GM19438 (cell line): Measurements from ENCODE around the gene IKZF1.

Experiments used
- ATAC-seq: cut with Tn5 transposase; IDR thresholded peaks from one replicate; pipeline ENCODE4 v1.9.1; 2021; ENCODE audit warnings: low read depth; ENCODE audit not compliant: unreplicated experiment

IKZF1 gene

DNA sequence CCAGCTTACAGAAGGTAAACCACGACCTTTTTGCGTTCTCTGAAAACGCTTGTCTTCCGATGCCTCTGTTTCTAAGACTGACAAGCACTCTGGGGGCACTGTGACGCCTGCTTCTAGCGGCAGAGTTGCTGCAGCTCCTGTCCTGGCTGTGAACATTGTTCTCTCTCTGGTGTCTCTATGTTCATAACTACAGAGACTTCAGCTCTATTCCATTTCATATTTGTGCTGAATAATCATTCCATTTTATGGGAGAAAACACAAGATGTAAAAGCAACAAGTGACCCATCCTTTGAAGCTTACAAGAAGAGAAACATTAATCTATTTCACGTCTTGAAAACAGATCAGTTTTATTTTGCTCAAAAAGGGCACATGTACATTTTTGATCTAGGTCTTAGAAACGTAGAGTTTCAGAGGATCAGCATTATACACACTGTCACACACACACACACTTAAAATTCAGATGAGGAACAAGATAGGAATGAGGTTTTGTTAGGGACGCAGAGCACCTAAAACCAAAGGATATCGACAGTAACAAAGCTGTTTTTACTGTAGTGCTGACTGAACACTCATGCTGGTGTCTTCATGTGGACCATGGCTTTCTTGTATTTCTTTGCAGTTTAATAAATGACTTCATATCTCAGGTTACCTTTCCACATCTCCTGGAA, 3.0 kb downstream of the IKZF1 start:
- no peak for ATAC-seq

GRCh38 chr7:50308203-50308531, 3.7 kb downstream of the IKZF1 start:
- no peak for ATAC-seq

DNA sequence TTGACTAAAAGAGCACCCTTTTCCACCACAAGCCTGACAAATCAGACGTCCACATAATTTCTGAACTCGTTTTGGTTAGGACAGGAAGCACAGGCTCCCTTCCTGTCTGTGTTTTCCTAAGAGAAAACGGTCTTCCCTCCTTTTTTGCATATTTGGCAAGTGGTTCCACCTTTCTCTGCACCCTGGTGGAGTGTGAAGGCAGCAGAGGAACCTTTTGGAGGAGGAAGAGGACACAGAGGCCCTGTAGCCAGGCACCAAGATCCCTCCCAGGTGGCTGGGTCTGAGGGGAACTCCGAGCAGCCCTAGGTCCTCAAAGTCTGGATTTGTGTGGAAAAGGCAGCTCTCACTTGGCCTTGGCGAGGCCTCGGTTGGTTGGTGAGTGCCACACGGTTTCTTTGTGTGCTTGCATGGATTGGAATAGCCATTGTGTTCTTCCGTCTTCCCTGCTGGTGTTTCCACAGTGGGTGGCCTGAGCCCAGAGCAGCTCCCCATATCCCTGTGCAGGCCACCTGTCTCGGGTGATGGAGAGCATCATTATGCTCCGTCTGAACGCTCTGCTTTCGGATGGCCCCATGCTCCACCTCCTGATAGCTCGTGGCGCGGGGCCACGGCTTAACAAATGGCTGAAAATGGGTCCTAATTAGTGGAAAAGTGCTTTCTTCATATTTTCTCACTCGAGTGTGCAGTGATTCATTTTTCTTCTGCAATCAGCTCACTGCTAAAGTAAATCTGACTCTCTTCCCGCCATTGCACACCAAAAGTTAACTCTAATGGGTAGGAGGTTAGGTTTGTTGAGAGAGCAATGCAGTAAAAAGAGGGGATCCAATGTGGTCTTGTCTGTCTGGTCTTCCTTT, 4.2 kb downstream of the IKZF1 start:
- ATAC-seq: no peak

- no peak for ATAC-seq
Measured at GRCh38 chr7:50309721-50310120, 5.2 kb downstream of the IKZF1 start.

- ATAC-seq: no peak
Measured at GRCh38 chr7:50310361-50310760, 5.8 kb downstream of the IKZF1 start.

DNA sequence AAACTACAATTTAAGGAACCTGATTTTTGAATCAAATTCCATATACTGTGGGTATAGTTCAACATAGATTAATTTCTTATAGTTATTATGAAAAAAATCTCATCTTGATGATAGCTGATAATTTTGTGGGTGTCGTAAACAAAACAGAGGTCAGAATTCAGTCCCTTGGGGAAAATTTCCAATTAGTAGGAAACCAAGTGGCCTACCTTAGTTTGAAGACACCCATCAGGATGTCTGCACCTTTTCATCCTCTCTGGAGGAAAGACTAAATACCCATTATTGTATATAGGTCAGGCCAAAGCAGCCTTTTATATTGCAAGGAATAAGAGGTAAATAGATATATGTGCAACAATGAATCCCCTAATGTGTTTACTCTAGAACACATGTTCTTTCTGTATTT, 6.4 kb downstream of the IKZF1 start:
- ATAC-seq: no peak

- no peak for ATAC-seq
Measured at GRCh38 chr7:50312250-50313162, 8.0 kb downstream of the IKZF1 start.

- ATAC-seq: no peak
Measured at GRCh38 chr7:50314836-50315592, 10.5 kb downstream of the IKZF1 start.

DNA sequence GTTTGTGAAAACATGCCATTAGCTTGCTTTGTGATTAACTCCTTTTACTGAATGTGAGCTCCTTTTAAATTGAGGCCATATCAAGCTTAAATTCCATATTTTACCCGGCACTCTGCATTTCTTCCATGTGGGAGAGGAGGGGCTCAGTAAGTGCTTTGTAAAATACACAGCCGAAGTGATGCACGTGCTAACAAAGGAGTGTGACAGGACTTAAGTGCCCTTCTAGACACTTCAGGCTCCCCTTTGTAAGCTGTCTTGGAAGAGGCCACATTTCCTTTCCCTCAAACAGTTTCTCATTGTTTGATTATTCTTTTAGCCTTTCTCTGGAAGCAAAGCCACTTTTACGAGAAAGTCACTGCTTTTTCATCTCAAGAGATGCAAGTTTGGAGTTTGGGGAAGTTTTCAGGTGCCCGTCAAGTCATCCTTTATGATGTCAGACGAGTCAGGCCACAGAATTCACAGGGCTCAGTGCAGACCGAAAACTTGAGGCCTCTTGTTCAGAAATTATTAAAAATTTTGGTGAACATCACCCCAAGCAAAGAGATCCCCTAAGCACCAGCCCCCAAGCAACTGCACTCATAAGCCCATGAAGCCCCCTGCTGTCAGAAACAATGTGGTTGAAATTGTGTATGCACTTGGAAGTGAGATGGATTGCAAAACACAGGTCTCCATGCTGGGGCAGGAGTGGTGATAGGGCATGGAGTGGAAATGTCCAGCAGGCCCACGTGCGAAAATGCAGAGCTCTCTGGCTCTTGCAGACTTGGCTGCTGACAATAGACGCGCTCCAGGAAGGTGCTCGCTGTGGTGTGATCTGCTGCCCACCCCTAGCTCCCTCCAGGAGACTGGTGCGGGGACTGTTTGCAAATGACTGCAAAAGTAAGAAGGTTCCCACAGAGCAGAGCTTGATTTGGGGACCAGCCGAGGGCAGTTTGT, 11.5 kb downstream of the IKZF1 start:
- ATAC-seq: no peak

- no peak for ATAC-seq
Measured at GRCh38 chr7:50317221-50317678, 12.7 kb downstream of the IKZF1 start.

DNA sequence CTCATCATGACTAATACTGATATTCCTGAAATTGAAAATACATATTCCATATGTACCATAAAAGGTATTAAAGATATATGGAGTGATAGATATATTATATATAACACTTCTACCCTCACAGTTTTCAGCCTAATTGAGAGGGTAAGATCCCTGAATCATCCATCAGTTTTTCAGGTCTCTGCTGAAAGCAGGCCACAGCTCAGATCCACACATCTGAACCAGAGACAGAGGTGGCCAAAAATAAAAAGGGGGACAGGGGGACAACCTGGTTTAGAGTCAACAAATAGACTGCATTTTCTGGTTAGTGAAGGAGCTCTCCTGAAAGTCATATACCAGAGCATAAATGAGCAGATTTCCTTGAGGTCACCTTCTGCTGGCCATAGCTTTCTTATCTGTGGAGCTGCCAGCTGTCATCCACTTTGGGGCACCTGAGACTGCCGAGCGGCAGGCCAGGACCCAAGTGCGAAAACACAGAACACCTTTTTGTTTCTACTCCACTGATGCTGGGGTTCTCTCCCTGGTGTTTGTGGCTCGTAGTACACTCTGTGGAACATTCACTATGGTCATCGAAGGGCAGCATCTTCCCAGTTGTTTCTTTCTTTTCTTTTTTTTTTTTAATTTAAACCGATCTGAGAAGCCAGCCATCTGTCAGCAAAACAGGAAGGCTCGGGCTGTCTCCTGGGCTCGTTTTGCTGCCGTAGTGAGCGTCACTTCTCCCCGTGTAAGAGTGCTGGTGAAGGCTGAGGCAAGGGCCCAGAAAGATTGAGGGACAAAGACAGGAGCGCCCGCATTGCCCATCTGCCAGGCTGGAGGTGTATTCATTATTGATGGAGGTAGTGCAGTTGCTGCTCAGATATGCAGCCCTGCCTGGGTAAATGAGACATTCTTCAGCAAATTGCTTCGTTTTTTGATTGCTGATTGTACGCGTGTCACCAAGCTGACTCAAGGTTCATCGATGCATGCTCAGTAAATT, 13.5 kb downstream of the IKZF1 start:
- no peak for ATAC-seq

GRCh38 chr7:50321487-50322067, 17.1 kb downstream of the IKZF1 start:
- no peak for ATAC-seq

- ATAC-seq: no peak
Measured at GRCh38 chr7:50324113-50324512, 19.6 kb downstream of the IKZF1 start.

DNA sequence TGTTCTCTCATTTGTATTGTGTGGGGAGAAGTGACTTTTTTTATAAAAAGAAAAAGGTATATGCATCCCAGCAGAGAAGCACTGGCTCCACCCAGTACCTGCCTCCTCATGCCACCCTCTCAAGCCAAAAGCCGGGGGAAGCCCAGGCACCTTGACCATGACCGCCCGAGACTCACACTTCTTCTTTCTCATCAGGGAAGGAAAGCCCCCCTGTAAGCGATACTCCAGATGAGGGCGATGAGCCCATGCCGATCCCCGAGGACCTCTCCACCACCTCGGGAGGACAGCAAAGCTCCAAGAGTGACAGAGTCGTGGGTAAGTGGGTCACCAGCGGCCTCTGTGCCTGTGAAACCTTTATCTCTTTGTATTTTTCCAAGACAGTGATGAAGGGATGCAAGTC, 22.9 kb downstream of the IKZF1 start:
- ATAC-seq: no peak

GRCh38 chr7:50329775-50330174, 25.3 kb downstream of the IKZF1 start:
- no peak for ATAC-seq

DNA sequence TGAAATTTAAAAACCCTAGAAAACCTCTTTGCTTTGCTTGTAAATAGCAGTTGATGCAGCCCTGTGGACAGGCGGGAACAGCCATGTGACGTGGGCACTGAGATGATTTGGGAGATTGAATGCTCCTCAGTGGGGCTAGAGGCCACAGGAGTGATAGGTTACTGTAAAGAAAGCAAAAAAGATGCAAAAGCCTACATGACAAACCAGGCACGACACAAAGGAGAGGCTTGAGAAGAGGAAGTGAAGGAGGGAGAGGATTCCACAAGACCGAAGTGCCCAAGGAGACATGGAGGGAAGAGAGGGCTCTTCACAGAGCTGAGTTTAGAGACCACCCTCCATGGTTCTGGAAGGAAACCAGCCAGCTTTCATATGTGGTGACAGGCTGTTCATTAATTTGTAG, 25.7 kb downstream of the IKZF1 start:
- ATAC-seq: no peak

GRCh38 chr7:50330696-50331095, 26.2 kb downstream of the IKZF1 start:
- no peak for ATAC-seq
